ENCODE data around the gene RFTN1.
"Not testable (repeated sequence)": the region's sequence is repeated elsewhere in the genome, so short reads cannot be mapped to it uniquely, and the experiment has no call there.

RFTN1 gene

GRCh38 chr3:16317561-16317945 is 195.9 kb downstream of the RFTN1 start:
- no peak for DNase-seq

- no peak for DNase-seq
These were observed 196.5 kb downstream of the RFTN1 start for GRCh38 chr3:16316847-16317560.

GRCh38 chr3:16316396-16316795 is 197.1 kb downstream of the RFTN1 start:
- no peak for DNase-seq

- no peak for DNase-seq
These were observed 197.9 kb downstream of the RFTN1 start for GRCh38 chr3:16315623-16316022.

- no peak for DNase-seq
These were observed 199.4 kb downstream of the RFTN1 start for GRCh38 chr3:16313886-16314645.

DNA sequence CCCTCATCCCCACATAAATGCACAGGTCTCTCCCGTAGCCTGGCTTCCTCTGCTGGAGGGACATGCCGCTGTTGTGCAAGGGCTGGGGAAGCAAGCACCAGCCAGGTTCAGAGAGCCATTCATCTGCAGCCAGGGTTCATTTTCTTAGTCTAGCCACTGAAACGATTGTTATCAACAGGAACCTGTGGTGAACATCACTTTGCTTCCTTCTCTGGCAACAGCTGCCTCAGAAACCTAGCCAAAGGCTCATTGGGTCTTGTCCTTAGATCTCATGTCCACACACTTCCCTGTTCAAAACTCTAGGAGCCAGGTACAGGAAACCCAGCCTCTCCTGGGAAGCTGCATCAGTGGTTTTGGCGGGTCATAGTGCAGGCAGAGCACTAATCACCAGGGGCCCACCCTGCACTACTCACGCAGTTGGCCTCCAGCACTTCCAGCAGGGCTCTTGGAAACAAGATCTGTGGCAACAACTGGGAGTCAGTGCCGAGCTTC is 201.5 kb downstream of the RFTN1 start:
- no peak for DNase-seq

GRCh38 chr3:16310486-16310885 is 203.0 kb downstream of the RFTN1 start:
- DNase-seq, result not testable (repeated sequence)

GRCh38 chr3:16309558-16309957 is 203.9 kb downstream of the RFTN1 start:
- DNase-seq, result no peak

- no peak for DNase-seq
These were observed 204.8 kb downstream of the RFTN1 start for GRCh38 chr3:16308727-16309126.

- DNase-seq, result no peak
These were observed 205.5 kb downstream of the RFTN1 start for GRCh38 chr3:16307832-16308531.

GRCh38 chr3:16305111-16305541 is 208.4 kb downstream of the RFTN1 start:
- DNase-seq, result no peak

GRCh38 chr3:16304061-16305010 is 209.2 kb downstream of the RFTN1 start:
- no peak for DNase-seq

GRCh38 chr3:16303037-16303575 is 210.4 kb downstream of the RFTN1 start:
- DNase-seq, result no peak

DNA sequence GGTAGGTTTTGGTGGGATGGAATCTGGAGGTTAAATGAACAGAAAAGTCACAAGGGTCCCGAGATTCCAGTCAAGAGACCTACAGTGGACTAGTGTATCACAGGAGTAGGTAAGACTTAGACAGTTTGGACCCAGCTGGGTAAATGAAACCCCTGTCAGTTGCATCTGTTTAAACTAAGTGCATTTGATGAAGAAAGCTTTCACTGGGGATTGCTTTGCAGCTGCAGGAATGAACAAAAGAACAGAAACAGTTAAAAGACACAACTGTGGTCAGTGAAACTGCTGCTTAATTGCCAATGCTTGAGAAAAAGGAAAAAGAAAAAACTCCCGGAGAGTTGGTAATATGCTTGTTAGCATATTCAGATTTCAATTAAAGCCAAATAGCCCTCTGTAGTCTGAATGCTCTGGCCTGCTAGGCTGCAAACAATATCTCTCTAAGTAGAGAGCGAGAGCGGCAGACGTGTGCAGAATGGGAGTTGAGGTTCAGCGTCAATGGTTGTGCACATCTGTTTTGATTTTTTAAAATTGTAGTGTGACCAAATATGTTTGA is 211.3 kb downstream of the RFTN1 start:
- DNase-seq, result no peak

DNA sequence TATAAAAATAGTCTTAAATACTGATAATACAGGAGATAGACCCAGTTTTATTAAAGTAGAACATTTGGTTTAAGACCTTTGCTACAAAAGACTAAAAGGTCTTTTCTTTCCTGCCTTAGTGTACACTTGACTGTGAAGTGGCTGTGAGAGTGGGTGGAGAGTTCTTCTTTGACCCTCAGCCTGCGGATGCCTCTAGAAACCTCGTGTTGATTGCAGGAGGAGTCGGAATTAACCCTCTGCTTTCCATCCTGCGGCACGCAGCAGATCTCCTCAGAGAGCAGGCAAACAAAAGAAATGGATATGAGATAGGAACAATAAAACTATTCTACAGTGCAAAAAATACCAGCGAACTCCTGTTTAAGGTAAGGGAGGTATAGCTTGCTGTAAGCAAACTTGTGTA is 212.0 kb downstream of the RFTN1 start:
- no peak for DNase-seq

GRCh38 chr3:16300881-16301359 is 212.6 kb downstream of the RFTN1 start:
- DNase-seq, result no peak

GRCh38 chr3:16300307-16300706 is 213.2 kb downstream of the RFTN1 start:
- no peak for DNase-seq

GRCh38 chr3:16299746-16300145 is 213.8 kb downstream of the RFTN1 start:
- DNase-seq, result no peak

DNA sequence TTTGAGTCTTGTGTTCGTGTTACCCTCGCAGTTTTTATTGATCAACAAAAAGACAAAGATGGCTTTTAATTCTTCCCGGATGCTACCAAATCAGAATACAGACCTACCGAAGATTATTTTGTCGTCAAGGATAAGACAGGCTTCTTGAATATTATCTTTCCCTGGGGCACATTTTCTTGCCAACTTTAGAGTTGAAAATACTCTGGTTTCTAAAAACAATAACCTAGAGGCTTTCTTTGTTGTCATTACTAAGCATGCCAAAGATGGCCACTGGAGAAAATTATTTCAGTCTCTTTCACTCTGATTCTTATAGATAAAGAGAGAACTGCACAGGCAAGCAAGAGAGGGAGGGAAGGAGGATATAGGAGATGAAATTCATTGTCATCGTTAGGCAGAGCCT is 214.6 kb downstream of the RFTN1 start:
- no peak for DNase-seq

- no peak for DNase-seq
These were observed 215.3 kb downstream of the RFTN1 start for GRCh38 chr3:16297997-16298885.

Data from NCI-H187 treated with DMSO at 0.1 percent for 48 hours (cell line).